Suprapubic skin (tissue), 4 donors: ENCODE measurements around the gene PDGFRB. TPM values are rescaled to one million over a fixed set of nuclear protein-coding genes. Genes with fewer than 3 reads are reported as not detected.

Experiments used
- DNase-seq, 2 donors: peaks; one replicate each; pipeline ENCODE4 v3.0.0-alpha.2; 2019; ENCODE audit warnings: low spot score in 2 of 2
- H3K27ac ChIP-seq: fragments of 200-600 bp; sonication (generic); one replicate; pipeline ENCODE4 v1.5.1; 2019
- H3K27me3 ChIP-seq: fragments of 200-600 bp; sonication (generic); one replicate; pipeline ENCODE4 v1.5.1; 2019
- H3K36me3 ChIP-seq: fragments of 200-600 bp; sonication (generic); one replicate; pipeline ENCODE4 v1.5.1; 2019
- H3K4me1 ChIP-seq: fragments of 200-600 bp; sonication (generic); one replicate; pipeline ENCODE4 v1.5.1; 2019
- H3K4me3 ChIP-seq: fragments of 200-600 bp; sonication (generic); one replicate; pipeline ENCODE4 v1.5.1; 2019; ENCODE audit warnings: mild to moderate bottlenecking
- H3K9me3 ChIP-seq: fragments of 200-600 bp; sonication (generic); one replicate; pipeline ENCODE4 v1.5.1; 2019
- EP300 ChIP-seq: sonication (generic); formaldehyde crosslinking; IDR thresholded peaks from one replicate; pipeline ENCODE4 v1.6.1; 2017; ENCODE audit warnings: antibody characterized with exemption
- POLR2A ChIP-seq, 2 donors: fragments of 450-650 bp; IDR thresholded peaks; one replicate each; pipeline ENCODE4 v1.6.1; 2017; ENCODE audit warnings: antibody characterized with exemption in 2 of 2, mild to moderate bottlenecking in 2 of 2, moderate library complexity in 2 of 2
- POLR2AphosphoS5 ChIP-seq, 3 donors: sonication (generic); formaldehyde crosslinking; IDR thresholded peaks; one replicate each; pipeline ENCODE4 v1.6.1; 2017; ENCODE audit warnings: antibody characterized with exemption in 3 of 3
- WGBS: methylation state at CpG from one replicate; pipeline ENCODE4 v1.1.5; 2018; 5-methylcytosine and 5-hydroxymethylcytosine counted together
- total RNA-seq, 4 donors: library from RNA; depleted of rRNA; stranded (reverse); fragments of >200 nt; gene quantifications; one replicate each; pipeline ENCODE4 v1.1.0, GENCODE V29; 2016
- TF ChIP-seq, protein P1 (sequence below), 2 donors: fragments of 200-600 bp in 1 of 2; fragments of 450-650 bp in 1 of 2; sonication (generic) in 1 of 2; IDR thresholded peaks; one replicate each; pipeline ENCODE4 v1.5.1; 2016 to 2019; ENCODE audit warnings: antibody characterized with exemption in 2 of 2, mild to moderate bottlenecking in 1 of 2, moderate library complexity in 1 of 2

Gene PDGFRB
- total RNA-seq, 4 donors from 2014 or later: 23.8 to 51.4 (median 43.9) TPM

DNA sequence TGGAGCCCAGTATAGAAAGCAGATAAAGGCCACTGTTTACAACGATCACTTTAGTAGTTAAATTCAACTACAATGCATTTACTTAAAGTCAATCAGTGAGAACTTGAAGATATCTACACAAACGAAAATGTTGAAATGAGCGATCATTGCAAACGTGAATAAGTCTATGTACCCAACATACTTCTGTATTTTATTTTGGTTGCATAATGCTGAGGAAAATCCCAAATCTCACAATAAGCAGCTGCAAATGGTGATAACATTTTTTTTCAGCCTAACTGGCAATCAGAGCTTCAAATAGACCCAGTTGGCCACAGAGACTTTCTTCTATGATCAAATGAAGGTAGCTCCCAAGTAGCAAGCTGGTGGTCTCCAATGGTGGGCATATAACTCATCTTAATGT lies 32.1 kb downstream of the PDGFRB start:
- peaks cover 68% of the 10 kb centered on the region for H3K36me3 ChIP-seq
- no peaks in the 10 kb centered on the region for H3K4me1 ChIP-seq
- TF ChIP-seq EP300: no peak
- TF ChIP-seq, protein P1, sequence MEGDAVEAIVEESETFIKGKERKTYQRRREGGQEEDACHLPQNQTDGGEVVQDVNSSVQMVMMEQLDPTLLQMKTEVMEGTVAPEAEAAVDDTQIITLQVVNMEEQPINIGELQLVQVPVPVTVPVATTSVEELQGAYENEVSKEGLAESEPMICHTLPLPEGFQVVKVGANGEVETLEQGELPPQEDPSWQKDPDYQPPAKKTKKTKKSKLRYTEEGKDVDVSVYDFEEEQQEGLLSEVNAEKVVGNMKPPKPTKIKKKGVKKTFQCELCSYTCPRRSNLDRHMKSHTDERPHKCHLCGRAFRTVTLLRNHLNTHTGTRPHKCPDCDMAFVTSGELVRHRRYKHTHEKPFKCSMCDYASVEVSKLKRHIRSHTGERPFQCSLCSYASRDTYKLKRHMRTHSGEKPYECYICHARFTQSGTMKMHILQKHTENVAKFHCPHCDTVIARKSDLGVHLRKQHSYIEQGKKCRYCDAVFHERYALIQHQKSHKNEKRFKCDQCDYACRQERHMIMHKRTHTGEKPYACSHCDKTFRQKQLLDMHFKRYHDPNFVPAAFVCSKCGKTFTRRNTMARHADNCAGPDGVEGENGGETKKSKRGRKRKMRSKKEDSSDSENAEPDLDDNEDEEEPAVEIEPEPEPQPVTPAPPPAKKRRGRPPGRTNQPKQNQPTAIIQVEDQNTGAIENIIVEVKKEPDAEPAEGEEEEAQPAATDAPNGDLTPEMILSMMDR (IDR thresholded peaks at IDR 0.05): no peak
- TF ChIP-seq POLR2AphosphoS5 (IDR thresholded peaks at IDR 0.05): no peak
- no peak for TF ChIP-seq POLR2A (IDR thresholded peaks at IDR 0.05)
- H3K27ac ChIP-seq: no peak overlapping the region
- H3K4me3 ChIP-seq: no peak overlapping the region
- 80% methylated on average over 4 of the region's 4 CpGs for WGBS
- DNase-seq: no peak
- no peaks in the 10 kb centered on the region for H3K9me3 ChIP-seq
- no peaks in the 10 kb centered on the region for H3K27me3 ChIP-seq

DNA sequence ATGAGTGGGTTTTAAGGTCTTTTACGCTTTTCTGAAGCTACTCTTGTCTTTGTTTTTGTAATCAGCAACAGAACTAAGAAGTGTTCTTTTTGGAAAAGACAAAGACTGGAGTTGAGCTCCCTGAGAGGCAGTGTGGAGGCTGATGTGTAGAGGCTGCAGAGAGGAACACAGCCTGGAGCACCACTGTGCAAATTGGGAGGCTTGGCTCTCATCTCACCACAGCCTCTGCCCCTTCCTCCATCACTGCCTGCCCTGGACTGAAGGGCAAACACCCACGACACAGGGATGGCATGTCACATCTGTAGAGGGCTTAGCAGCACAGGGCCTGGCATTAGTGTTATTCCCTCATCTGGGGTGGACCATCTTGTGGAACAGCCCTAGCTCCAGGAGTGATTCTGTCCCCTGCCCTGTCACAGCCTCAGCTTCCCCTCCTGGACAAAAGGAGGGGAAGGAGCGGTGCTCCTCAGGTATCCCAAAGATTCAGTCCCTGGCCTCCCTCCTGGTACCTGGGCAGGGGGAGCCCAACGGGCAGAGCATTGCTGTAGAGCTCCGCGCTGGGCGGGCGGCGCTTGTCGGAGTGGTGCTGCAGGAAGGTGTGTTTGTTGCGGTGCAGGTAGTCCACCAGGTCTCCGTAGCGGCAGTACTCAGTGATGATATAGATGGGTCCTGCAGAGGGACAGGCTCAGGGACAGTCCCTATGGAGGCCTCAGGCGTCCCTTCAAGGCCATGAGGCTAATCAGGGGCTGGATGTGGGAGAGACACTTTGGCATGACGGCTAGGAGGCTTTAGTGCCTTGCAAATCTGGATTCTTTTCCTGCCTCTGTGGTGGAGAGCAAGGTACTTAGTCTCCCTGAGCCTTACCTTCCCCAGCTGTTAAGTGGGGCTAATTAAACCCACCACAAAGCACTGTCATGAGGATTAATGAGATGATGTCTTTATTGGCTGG lies 32.8 kb downstream of the PDGFRB start:
- no peak for TF ChIP-seq POLR2AphosphoS5 (IDR thresholded peaks at IDR 0.05)
- TF ChIP-seq EP300: no peak
- no peak for TF ChIP-seq POLR2A (IDR thresholded peaks at IDR 0.05)
- TF ChIP-seq, protein P1 (IDR thresholded peaks at IDR 0.05): no peak
- H3K27me3 ChIP-seq: no peaks in the 10 kb centered on the region
- no peak overlapping the region for H3K4me3 ChIP-seq
- WGBS: 97% methylated on average over 10 of the region's 15 CpGs
- DNase-seq: no peak
- no peak overlapping the region for H3K27ac ChIP-seq
- H3K9me3 ChIP-seq: no peaks in the 10 kb centered on the region
- no peaks in the 10 kb centered on the region for H3K4me1 ChIP-seq
- H3K36me3 ChIP-seq: peaks cover 66% of the 10 kb centered on the region

DNA sequence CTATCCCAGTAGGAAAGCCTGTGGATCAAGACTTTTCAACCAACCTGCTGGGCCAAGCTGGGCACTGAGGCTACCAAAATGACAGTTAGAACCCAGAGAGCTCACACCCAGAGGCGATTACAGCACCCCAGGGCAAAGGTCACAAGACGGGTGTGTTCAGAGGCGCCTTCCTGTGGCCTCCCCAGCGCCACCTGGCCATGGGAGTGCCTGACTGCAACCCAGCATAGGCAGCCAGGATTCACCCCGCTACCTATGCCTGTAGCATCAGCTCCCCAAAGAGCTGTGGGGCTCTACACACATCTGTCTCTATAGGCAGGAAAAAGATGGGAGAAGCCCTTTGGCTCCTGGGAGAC lies 33.5 kb downstream of the PDGFRB start:
- Histone ChIP-seq H3K4me3 (no peak overlapping the region), H3K9me3 (no peaks in the 10 kb centered on the region), H3K36me3 (peaks cover 69% of the 10 kb centered on the region), H3K4me1 (no peaks in the 10 kb centered on the region), H3K27ac (no peak overlapping the region), H3K27me3 (no peaks in the 10 kb centered on the region)
- no peak for DNase-seq
- no peak for TF ChIP-seq EP300
- TF ChIP-seq, protein P1 (IDR thresholded peaks at IDR 0.05): no peak
- no peak for TF ChIP-seq POLR2AphosphoS5 (IDR thresholded peaks at IDR 0.05)
- TF ChIP-seq POLR2A (IDR thresholded peaks at IDR 0.05): no peak
- WGBS: 53% methylated on average over 5 of the region's 5 CpGs

DNA sequence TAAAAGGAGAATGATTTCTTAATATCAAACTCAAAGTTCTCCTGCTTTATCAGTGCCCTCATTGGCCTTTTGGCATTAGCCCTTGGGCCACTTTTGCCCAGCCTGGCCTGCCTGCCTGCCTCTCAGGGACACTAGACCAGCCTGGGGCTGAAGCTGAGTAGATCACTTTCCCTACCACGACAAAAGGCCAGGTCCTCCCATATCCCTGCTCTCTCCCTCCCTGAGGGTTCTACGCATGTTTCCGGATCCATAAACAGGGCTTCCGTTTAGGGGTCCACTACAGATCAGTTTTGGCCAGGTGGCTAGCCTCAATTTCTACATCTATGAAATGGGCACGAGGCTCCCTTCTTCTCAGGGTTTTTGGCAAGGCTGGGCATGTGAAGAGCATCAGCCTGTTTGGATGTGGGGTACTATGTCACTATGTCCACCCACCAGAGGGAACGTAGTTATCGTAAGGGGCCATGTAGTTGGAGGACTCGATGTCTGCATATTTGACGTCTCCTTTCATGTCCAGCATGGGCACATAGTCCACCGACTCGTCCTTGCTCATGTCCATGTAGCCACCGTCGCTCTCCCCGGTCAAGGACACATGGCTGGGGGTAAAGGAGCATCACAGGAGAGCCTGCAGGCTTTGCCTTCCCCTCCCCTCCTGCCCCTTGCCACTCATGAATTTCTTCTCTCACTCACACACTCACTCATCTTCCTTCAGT lies 34.0 kb downstream of the PDGFRB start:
- no peak overlapping the region for H3K27ac ChIP-seq
- H3K36me3 ChIP-seq: peaks cover 69% of the 10 kb centered on the region
- no peak overlapping the region for H3K4me3 ChIP-seq
- H3K4me1 ChIP-seq: no peaks in the 10 kb centered on the region
- no peaks in the 10 kb centered on the region for H3K27me3 ChIP-seq
- peak in 1 of 2 donors; percentile 56 for DNase-seq
- TF ChIP-seq POLR2A (IDR thresholded peaks at IDR 0.05) (no peak), EP300 (no peak), POLR2AphosphoS5 (IDR thresholded peaks at IDR 0.05) (no peak)
- TF ChIP-seq, protein P1 (IDR thresholded peaks at IDR 0.05): no peak
- no peaks in the 10 kb centered on the region for H3K9me3 ChIP-seq
- 97% methylated on average over 13 of the region's 14 CpGs for WGBS
